NCI-H2107 treated with DMSO at 0.1 percent for 48 hours (cell line): ENCODE data around the gene GAPDHS.

Experiments used
- DNase-seq: peaks from one replicate; lab custom pipeline; 2025; ENCODE audit not compliant: unreplicated experiment; lab: John Stamatoyannopoulos, UW

GAPDHS gene

GRCh38 chr19:35585848-35586247, 52.6 kb downstream of the GAPDHS start, which contains the start of gene PMIS2:
Gene PMIS2, plus strand, starts transcription at chr19:35586173. Its CDS starts 87 bp downstream, at chr19:35586260.
- no peak for DNase-seq

GRCh38 chr19:35587321-35587720, 54.1 kb downstream of the GAPDHS start:
- no peak for DNase-seq

- no peak for DNase-seq
These were observed 57.6 kb downstream of the GAPDHS start for GRCh38 chr19:35590875-35591274.

- DNase-seq: peak; percentile 30
These were observed 59.0 kb downstream of the GAPDHS start for GRCh38 chr19:35592226-35592625.
